Osteocyte (in vitro differentiated cells): ENCODE data around the gene MYO9A. TPM values are rescaled to one million over a fixed set of nuclear protein-coding genes. Genes with fewer than 3 reads are reported as not detected.

ENCODE experiments used
- DNase-seq: peaks from one replicate; pipeline ENCODE4 v3.0.0; 2021; ENCODE audit warnings: mixed read lengths; ENCODE audit not compliant: unreplicated experiment; ENCODE audit errors: extremely low spot score
- H3K27ac Mint-ChIP-seq: one replicate; pipeline ENCODE4 v1.8.0; 2021; ENCODE audit warnings: mild to moderate bottlenecking, mixed read lengths; ENCODE audit not compliant: unreplicated experiment
- H3K27me3 Mint-ChIP-seq: one replicate; pipeline ENCODE4 v1.8.0; 2021; ENCODE audit warnings: mixed read lengths; ENCODE audit not compliant: unreplicated experiment
- H3K36me3 Mint-ChIP-seq: one replicate; pipeline ENCODE4 v1.8.0; 2021; ENCODE audit warnings: mixed read lengths; ENCODE audit not compliant: unreplicated experiment
- H3K4me1 Mint-ChIP-seq: one replicate; pipeline ENCODE4 v1.8.0; 2021; ENCODE audit warnings: mixed read lengths; ENCODE audit not compliant: unreplicated experiment
- H3K4me3 Mint-ChIP-seq: one replicate; pipeline ENCODE4 v1.8.0; 2021; ENCODE audit warnings: mild to moderate bottlenecking, moderate library complexity, mixed read lengths; ENCODE audit not compliant: unreplicated experiment
- H3K9me3 Mint-ChIP-seq: one replicate; pipeline ENCODE4 v1.8.0; 2021; ENCODE audit warnings: mixed read lengths; ENCODE audit not compliant: unreplicated experiment
- total RNA-seq: library from RNA; stranded (reverse); gene quantifications from 2 replicates; pipeline ENCODE4 v1.2.1, GENCODE V29; 2021
- TF ChIP-seq, protein P1 (sequence below): fragments of 200-600 bp; sonication (generic); IDR thresholded peaks from 2 replicates; pipeline ENCODE4 v1.5.0; 2021; ENCODE audit warnings: antibody characterized with exemption, mild to moderate bottlenecking, moderate library complexity

Gene MYO9A
- total RNA-seq, 1 donor from 2014 or later, result 39.6 TPM

DNA sequence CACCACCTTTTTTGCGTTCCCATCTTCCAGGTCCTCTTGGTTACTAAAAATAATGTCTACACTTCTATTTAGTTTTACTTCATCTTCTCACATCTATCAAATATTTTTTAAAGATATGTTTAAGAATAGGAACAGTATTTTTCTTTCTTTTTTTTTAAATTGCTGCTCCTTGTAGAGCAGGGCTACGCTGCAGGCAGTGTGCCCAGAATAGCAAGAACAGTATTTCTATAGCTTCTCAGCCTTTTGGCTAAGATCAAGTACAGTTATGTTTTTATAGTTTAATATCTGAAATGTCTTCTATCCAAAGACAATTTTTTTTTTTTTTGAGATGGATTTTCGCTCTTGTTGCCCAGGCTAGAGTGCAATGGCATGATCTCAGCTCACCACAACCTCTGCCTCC lies 73.0 kb downstream of the MYO9A start:
- Mint-ChIP-seq H3K27me3 (no peaks in the 10 kb centered on the region), H3K4me1 (peaks cover 29% of the 10 kb centered on the region), H3K27ac (peak overlapping the region; percentile 5), H3K4me3 (no peak overlapping the region), H3K9me3 (no peaks in the 10 kb centered on the region), H3K36me3 (peaks cover 18% of the 10 kb centered on the region)
- no peak for DNase-seq
- TF ChIP-seq, protein P1, sequence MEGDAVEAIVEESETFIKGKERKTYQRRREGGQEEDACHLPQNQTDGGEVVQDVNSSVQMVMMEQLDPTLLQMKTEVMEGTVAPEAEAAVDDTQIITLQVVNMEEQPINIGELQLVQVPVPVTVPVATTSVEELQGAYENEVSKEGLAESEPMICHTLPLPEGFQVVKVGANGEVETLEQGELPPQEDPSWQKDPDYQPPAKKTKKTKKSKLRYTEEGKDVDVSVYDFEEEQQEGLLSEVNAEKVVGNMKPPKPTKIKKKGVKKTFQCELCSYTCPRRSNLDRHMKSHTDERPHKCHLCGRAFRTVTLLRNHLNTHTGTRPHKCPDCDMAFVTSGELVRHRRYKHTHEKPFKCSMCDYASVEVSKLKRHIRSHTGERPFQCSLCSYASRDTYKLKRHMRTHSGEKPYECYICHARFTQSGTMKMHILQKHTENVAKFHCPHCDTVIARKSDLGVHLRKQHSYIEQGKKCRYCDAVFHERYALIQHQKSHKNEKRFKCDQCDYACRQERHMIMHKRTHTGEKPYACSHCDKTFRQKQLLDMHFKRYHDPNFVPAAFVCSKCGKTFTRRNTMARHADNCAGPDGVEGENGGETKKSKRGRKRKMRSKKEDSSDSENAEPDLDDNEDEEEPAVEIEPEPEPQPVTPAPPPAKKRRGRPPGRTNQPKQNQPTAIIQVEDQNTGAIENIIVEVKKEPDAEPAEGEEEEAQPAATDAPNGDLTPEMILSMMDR, result no peak

DNA sequence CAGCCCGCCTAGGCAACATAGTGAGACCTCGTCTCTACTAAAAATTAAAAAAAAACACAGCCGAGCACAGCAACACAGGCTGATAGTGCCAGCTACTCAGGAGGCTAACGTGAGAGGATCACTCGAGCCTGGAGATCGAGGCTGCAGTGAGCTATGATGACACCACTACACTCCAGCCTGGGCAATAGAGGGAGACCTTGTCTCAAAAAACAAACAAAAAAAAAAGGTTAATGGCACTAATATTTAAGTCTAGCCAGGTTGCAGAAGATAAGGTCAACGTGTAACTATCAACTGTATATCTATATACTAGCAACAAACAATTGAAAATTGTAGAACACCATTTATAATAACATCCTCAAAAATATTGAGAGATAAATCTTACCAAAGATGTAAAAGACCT lies 75.1 kb downstream of the MYO9A start:
- Mint-ChIP-seq H3K4me1 (peaks cover 27% of the 10 kb centered on the region), H3K4me3 (no peak overlapping the region)

DNA sequence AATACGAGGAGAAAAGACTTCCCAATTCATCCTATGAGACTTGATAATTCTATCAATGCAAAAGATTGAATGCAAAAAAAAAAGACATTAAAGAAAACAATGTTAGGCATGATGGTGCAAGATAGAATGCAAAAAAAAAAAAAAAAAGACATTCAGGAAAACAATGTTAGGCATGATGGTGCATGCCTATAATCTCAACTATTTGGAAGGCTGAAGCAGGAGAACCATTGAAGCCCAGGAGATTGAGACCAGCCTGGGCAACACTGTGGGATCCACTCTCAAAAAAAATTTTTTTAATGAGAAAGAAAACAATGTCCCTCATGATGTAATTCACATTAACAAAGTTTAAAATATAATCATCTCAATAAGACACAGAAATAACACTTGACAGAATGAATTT lies 75.9 kb downstream of the MYO9A start:
- Mint-ChIP-seq H3K36me3 (peaks cover 27% of the 10 kb centered on the region), H3K4me1 (peaks cover 22% of the 10 kb centered on the region), H3K27ac (no peak overlapping the region), H3K27me3 (no peaks in the 10 kb centered on the region), H3K4me3 (no peak overlapping the region), H3K9me3 (peaks cover 13% of the 10 kb centered on the region)
- TF ChIP-seq, protein P1, result no peak
- DNase-seq, result no peak

More for the DNA sequence above, 75.1 kb downstream of the MYO9A start:
- no peak overlapping the region for H3K27ac Mint-ChIP-seq
- peaks cover 23% of the 10 kb centered on the region for H3K36me3 Mint-ChIP-seq
- H3K27me3 Mint-ChIP-seq, result no peaks in the 10 kb centered on the region
- peaks cover 7% of the 10 kb centered on the region for H3K9me3 Mint-ChIP-seq
- no peak for DNase-seq
- TF ChIP-seq, protein P1, result no peak

DNA sequence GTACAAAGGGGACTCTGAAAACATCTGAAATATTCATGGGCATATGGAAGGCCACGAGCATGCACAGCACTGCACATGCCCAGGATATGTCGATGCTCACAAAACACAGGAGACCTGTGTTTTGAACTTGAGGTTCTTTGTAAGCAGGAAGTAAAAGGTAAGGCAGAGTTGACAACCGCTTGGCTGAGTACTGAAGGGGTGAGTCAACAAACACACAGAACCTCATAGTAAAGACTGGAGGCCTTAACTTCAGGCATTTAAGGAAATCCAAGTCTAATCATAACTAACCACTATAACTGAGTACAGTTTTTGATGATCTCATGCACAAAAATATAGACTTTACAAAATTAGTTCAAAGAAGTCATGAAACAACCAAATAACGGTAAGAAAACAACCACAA lies 80.6 kb downstream of the MYO9A start:
- Mint-ChIP-seq H3K36me3 (peaks cover 13% of the 10 kb centered on the region), H3K9me3 (peaks cover 16% of the 10 kb centered on the region), H3K27me3 (no peaks in the 10 kb centered on the region), H3K27ac (no peak overlapping the region), H3K4me1 (peaks cover 16% of the 10 kb centered on the region), H3K4me3 (no peak overlapping the region)
- DNase-seq, result no peak
- TF ChIP-seq, protein P1, result no peak

DNA sequence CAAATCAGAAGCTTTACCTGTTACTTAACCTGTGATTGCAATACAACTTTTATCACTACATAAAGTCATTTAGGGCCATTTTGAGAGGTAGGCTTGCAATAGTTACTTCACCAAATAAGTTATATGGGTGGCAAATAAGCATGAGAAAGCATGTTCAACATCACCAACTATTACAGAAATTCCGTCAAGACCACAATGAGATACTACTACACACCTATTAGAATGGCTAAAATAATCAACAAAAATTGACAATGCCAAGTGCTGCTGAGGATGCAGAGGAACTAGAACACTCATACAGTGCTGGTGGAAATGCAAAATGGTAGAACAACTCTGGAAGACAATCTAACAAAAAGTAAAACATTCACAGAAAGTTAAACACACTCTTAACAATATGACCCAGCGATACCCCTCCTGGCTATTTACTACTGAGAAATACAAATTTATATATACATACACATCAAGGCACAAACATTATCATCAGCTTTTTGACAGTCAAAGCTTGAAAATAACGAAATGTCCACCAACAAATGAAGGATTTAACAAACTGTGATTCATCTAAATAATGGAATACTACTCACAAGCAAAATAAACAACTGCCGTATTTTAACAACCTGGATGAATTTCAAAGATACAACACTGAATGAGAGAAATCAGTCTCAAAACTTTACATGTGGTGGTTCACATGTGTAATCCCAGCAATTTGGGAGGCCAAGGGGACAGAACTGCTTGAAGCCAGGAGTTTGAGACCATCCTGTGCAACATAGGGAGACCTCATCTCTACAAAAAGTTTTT lies 82.9 kb downstream of the MYO9A start:
- DNase-seq, result no peak
- TF ChIP-seq, protein P1, result no peak
- no peak overlapping the region for H3K4me3 Mint-ChIP-seq
- peaks cover 9% of the 10 kb centered on the region for H3K36me3 Mint-ChIP-seq
- peaks cover 16% of the 10 kb centered on the region for H3K9me3 Mint-ChIP-seq
- peaks cover 14% of the 10 kb centered on the region for H3K4me1 Mint-ChIP-seq
- H3K27ac Mint-ChIP-seq, result no peak overlapping the region
- no peaks in the 10 kb centered on the region for H3K27me3 Mint-ChIP-seq
